ENCODE results near the gene INPP4B.

INPP4B gene

GRCh38 chr4:142155347-142155746 is 690.8 kb downstream of the INPP4B start:
- TF ChIP-seq CTCF (IDR thresholded peaks at IDR 0.05; ENCODE audit: borderline replicate concordance, extremely low read depth, low read length, poor library complexity, severe bottlenecking) = no peak
- TF ChIP-seq EZH2 (IDR thresholded peaks at IDR 0.05; ENCODE audit: borderline replicate concordance, low read depth, low read length, severe bottlenecking) = no peak
- H3K36me3 ChIP-seq (ENCODE audit: insufficient read depth, low read length) = peaks cover 13% of the 10 kb centered on the region
- H2AFZ ChIP-seq (ENCODE audit: low read depth, low read length) = no peak overlapping the region
- H3K27me3 ChIP-seq (ENCODE audit: insufficient read depth, low read length, poor library complexity) = no peaks in the 10 kb centered on the region
- no peaks in the 10 kb centered on the region for H3K9me3 ChIP-seq (ENCODE audit: insufficient read depth, low read length, severe bottlenecking)
- H3K4me1 ChIP-seq (ENCODE audit: insufficient read depth, low read length) = no peaks in the 10 kb centered on the region
- ATAC-seq (ENCODE audit: insufficient read depth, low read depth) (no peak), DNase-seq (no peak)
- H3K4me2 ChIP-seq (ENCODE audit: insufficient read depth, low read length) = no peak overlapping the region
- no peak overlapping the region for H3K27ac ChIP-seq (ENCODE audit: low read length)
- H3K79me2 ChIP-seq (ENCODE audit: insufficient read depth, low read length) = no peaks in the 10 kb centered on the region
- no peaks in the 10 kb centered on the region for H4K20me1 ChIP-seq (ENCODE audit: insufficient read depth, low read length)
- no peak overlapping the region for H3K9ac ChIP-seq (ENCODE audit: low read depth, low read length)
- H3K4me3 ChIP-seq (ENCODE audit: low read depth in 1 of 2, low read length in 2 of 2) = no peak overlapping the region

GRCh38 chr4:142150483-142150882 is 695.6 kb downstream of the INPP4B start:
- H3K9me3 ChIP-seq (ENCODE audit: insufficient read depth, low read length, severe bottlenecking) = no peaks in the 10 kb centered on the region
- H3K9ac ChIP-seq (ENCODE audit: low read depth, low read length) = no peak overlapping the region
- no peaks in the 10 kb centered on the region for H4K20me1 ChIP-seq (ENCODE audit: insufficient read depth, low read length)
- ATAC-seq (ENCODE audit: insufficient read depth, low read depth) = no peak
- TF ChIP-seq CTCF (IDR thresholded peaks at IDR 0.05; ENCODE audit: borderline replicate concordance, extremely low read depth, low read length, poor library complexity, severe bottlenecking) = no peak
- no peak for TF ChIP-seq EZH2 (IDR thresholded peaks at IDR 0.05; ENCODE audit: borderline replicate concordance, low read depth, low read length, severe bottlenecking)
- no peaks in the 10 kb centered on the region for H3K27me3 ChIP-seq (ENCODE audit: insufficient read depth, low read length, poor library complexity)
- no peak overlapping the region for H3K4me3 ChIP-seq (ENCODE audit: low read depth in 1 of 2, low read length in 2 of 2)
- no peak for DNase-seq
- H2AFZ ChIP-seq (ENCODE audit: low read depth, low read length) = no peak overlapping the region
- H3K4me2 ChIP-seq (ENCODE audit: insufficient read depth, low read length) = no peak overlapping the region
- no peaks in the 10 kb centered on the region for H3K4me1 ChIP-seq (ENCODE audit: insufficient read depth, low read length)
- H3K36me3 ChIP-seq (ENCODE audit: insufficient read depth, low read length) = peaks cover 21% of the 10 kb centered on the region
- no peaks in the 10 kb centered on the region for H3K79me2 ChIP-seq (ENCODE audit: insufficient read depth, low read length)
- H3K27ac ChIP-seq (ENCODE audit: low read length) = no peak overlapping the region

GRCh38 chr4:142144813-142145212 is 701.3 kb downstream of the INPP4B start:
- Histone ChIP-seq H2AFZ (ENCODE audit: low read depth, low read length) (no peak overlapping the region), H3K27me3 (ENCODE audit: insufficient read depth, low read length, poor library complexity) (no peaks in the 10 kb centered on the region), H3K9ac (ENCODE audit: low read depth, low read length) (no peak overlapping the region), H3K79me2 (ENCODE audit: insufficient read depth, low read length) (no peaks in the 10 kb centered on the region), H3K36me3 (ENCODE audit: insufficient read depth, low read length) (peaks cover 42% of the 10 kb centered on the region; the same call in 1 of the 2 replicates), H3K27ac (ENCODE audit: low read length) (no peak overlapping the region), H3K4me1 (ENCODE audit: insufficient read depth, low read length) (no peaks in the 10 kb centered on the region), H4K20me1 (ENCODE audit: insufficient read depth, low read length) (no peaks in the 10 kb centered on the region), H3K9me3 (ENCODE audit: insufficient read depth, low read length, severe bottlenecking) (no peaks in the 10 kb centered on the region), H3K4me3 (ENCODE audit: low read depth in 1 of 2, low read length in 2 of 2) (no peak overlapping the region), H3K4me2 (ENCODE audit: insufficient read depth, low read length) (no peak overlapping the region)
- no peak for DNase-seq
- TF ChIP-seq CTCF (IDR thresholded peaks at IDR 0.05; ENCODE audit: borderline replicate concordance, extremely low read depth, low read length, poor library complexity, severe bottlenecking) (no peak), EZH2 (IDR thresholded peaks at IDR 0.05; ENCODE audit: borderline replicate concordance, low read depth, low read length, severe bottlenecking) (no peak)
- no peak for ATAC-seq (ENCODE audit: insufficient read depth, low read depth)

Measured in DND-41 (cell line).